CD4-positive, alpha-beta T cell treated with Interferon gamma for 1 hour (primary cell): ENCODE measurements around the gene UTP11.

Experiments used
- DNase-seq: peaks from one replicate; pipeline ENCODE4 v3.0.0-alpha.2; 2020

Gene UTP11

GRCh38 chr1:38003261-38004250 lies 9.0 kb upstream of the UTP11 start:
- no peak for DNase-seq

- DNase-seq: no peak
These were observed 8.0 kb upstream of the UTP11 start for GRCh38 chr1:38004284-38005108.

GRCh38 chr1:38005195-38006007 lies 7.1 kb upstream of the UTP11 start, which contains the start of gene FHL3:
FHL3 (minus strand) TSS chr1:38005514; CDS start chr1:37999412, 6,102 bp downstream.
- DNase-seq: peak; percentile 44

- no peak for DNase-seq
These were observed 6.3 kb upstream of the UTP11 start for GRCh38 chr1:38006008-38006828.

- DNase-seq: peak; percentile 51
These were observed 3.3 kb upstream of the UTP11 start for GRCh38 chr1:38009088-38009840.

- DNase-seq: no peak
These were observed 2.7 kb upstream of the UTP11 start for GRCh38 chr1:38009841-38010180.

- DNase-seq: no peak
These were observed 691 bp downstream of the UTP11 start for GRCh38 chr1:38013227-38013622.

GRCh38 chr1:38014171-38014570 lies 1.6 kb downstream of the UTP11 start:
- DNase-seq: no peak

- no peak for DNase-seq
These were observed 2.3 kb downstream of the UTP11 start for GRCh38 chr1:38014724-38015424.

- DNase-seq: no peak
These were observed 3.6 kb downstream of the UTP11 start for GRCh38 chr1:38015978-38016725.

GRCh38 chr1:38018864-38019343 lies 6.4 kb downstream of the UTP11 start:
- no peak for DNase-seq

GRCh38 chr1:38020396-38020795 lies 7.9 kb downstream of the UTP11 start:
- DNase-seq: no peak

- no peak for DNase-seq
These were observed 9.4 kb downstream of the UTP11 start for GRCh38 chr1:38021969-38022368.

- DNase-seq: no peak
These were observed 10.3 kb downstream of the UTP11 start for GRCh38 chr1:38022810-38023209.

- DNase-seq: no peak
These were observed 12.7 kb downstream of the UTP11 start for GRCh38 chr1:38025233-38025632.

- DNase-seq: no peak
These were observed 13.1 kb downstream of the UTP11 start for GRCh38 chr1:38025664-38026063.

- no peak for DNase-seq
These were observed 14.2 kb downstream of the UTP11 start for GRCh38 chr1:38026592-38027200.

- no peak for DNase-seq
These were observed 14.9 kb downstream of the UTP11 start for GRCh38 chr1:38027201-38028104.
